ENCODE data around the gene NLRC5. TPM values are rescaled to one million over a fixed set of nuclear protein-coding genes. Genes with fewer than 3 reads are reported as not detected.

Gene NLRC5
- total RNA-seq, 2 experiments from 2014 or later, result 424 to 434 TPM

GRCh38 chr16:56999409-57000270, 10.3 kb downstream of the NLRC5 start:
- CTCF ChIA-PET, result interaction anchor here (0.6 to 2.7 kb wide), 4 partner anchors 10 to 161 kb away, joined by 3 to 13 read pairs (median 4); no protein-coding TSS in a partner anchor
- ATAC-seq (ENCODE audit: poor library complexity) (peak; percentile 66), DNase-seq (peak in 5 of 14 experiments; percentile 29 to 82 (median 79))
- peak overlapping the region; percentile 96 for H3K27ac Mint-ChIP-seq
- Histone ChIP-seq H3K4me1 (ENCODE audit: insufficient read depth, low read length) (peaks cover 89% of the 10 kb centered on the region), H3K27me3 (ENCODE audit: control insufficient read depth in 1 of 2, insufficient read depth in 2 of 2, low read length in 2 of 2) (no peaks in the 10 kb centered on the region), H3K27ac (ENCODE audit: low read depth in 1 of 2, low read length in 2 of 2) (peak overlapping the region; percentile 69 to 88), H3K9me3 (ENCODE audit: control insufficient read depth in 1 of 2, insufficient read depth in 1 of 2, low read length in 2 of 2) (no peaks in the 10 kb centered on the region), H3K36me3 (ENCODE audit: insufficient read depth, low read length) (peaks cover 44% of the 10 kb centered on the region), H3K4me3 (ENCODE audit: low read length) (peak overlapping the region; percentile 32)
- POLR2A ChIA-PET, result interaction anchor here (0.6 to 3.3 kb wide), 12 partner anchors 8 to 85 kb away, joined by 3 to 46 read pairs (median 4); partner anchors contain the start of genes HERPUD1 and NLRC5
- H3K4me1 Mint-ChIP-seq (ENCODE audit: low read depth), result peaks cover 96% of the 10 kb centered on the region
- no peaks in the 10 kb centered on the region for H3K9me3 Mint-ChIP-seq
- TF ChIP-seq CTCF (IDR thresholded peaks at IDR 0.05), result no peak
- H3K36me3 Mint-ChIP-seq (ENCODE audit: low read depth), result peaks cover 83% of the 10 kb centered on the region
- H3K27me3 Mint-ChIP-seq, result no peaks in the 10 kb centered on the region
- intact Hi-C loops (cut with DNase I, micrococcal nuclease), result loop anchor here (1.0 to 2.0 kb wide), 2 partner anchors 8 to 13 kb away; no protein-coding TSS in a partner anchor
- H3K4me3 Mint-ChIP-seq, result peak overlapping the region; percentile 82

- Mint-ChIP-seq H3K27me3 (no peaks in the 10 kb centered on the region), H3K4me1 (ENCODE audit: low read depth) (peaks cover 96% of the 10 kb centered on the region), H3K4me3 (peak overlapping the region; percentile 27), H3K36me3 (ENCODE audit: low read depth) (peaks cover 87% of the 10 kb centered on the region), H3K27ac (peak overlapping the region; percentile 96), H3K9me3 (no peaks in the 10 kb centered on the region)
- ChIA-PET POLR2A (interaction anchor here (1.1 to 3.3 kb wide), 10 partner anchors 10 to 84 kb away, joined by 3 to 46 read pairs (median 5); partner anchors contain the start of genes HERPUD1 and NLRC5), CTCF (interaction anchor here (0.6 to 1.6 kb wide), 3 partner anchors 9 to 162 kb away, joined by 3 to 4 read pairs (median 3); no protein-coding TSS in a partner anchor)
- peaks cover 89% of the 10 kb centered on the region for H3K4me1 ChIP-seq (ENCODE audit: insufficient read depth, low read length)
- intact Hi-C loops (cut with DNase I, micrococcal nuclease), result no loop called here
- peak overlapping the region; percentile 69 to 88 for H3K27ac ChIP-seq (ENCODE audit: low read depth in 1 of 2, low read length in 2 of 2)
- H3K27me3 ChIP-seq (ENCODE audit: control insufficient read depth in 1 of 2, insufficient read depth in 2 of 2, low read length in 2 of 2), result no peaks in the 10 kb centered on the region
- peak in 5 of 14 experiments; percentile 30 to 61 (median 45) for DNase-seq
- peak; percentile 54 for ATAC-seq (ENCODE audit: poor library complexity)
- no peak for TF ChIP-seq CTCF (IDR thresholded peaks at IDR 0.05)
- H3K4me3 ChIP-seq (ENCODE audit: low read length), result peak overlapping the region; percentile 32
- no peaks in the 10 kb centered on the region for H3K9me3 ChIP-seq (ENCODE audit: control insufficient read depth in 1 of 2, insufficient read depth in 1 of 2, low read length in 2 of 2)
- peaks cover 51% of the 10 kb centered on the region for H3K36me3 ChIP-seq (ENCODE audit: insufficient read depth, low read length)
Observed at GRCh38 chr16:57000271-57001025, 11.1 kb downstream of the NLRC5 start.

- no peaks in the 10 kb centered on the region for H3K27me3 ChIP-seq (ENCODE audit: control insufficient read depth in 1 of 2, insufficient read depth in 2 of 2, low read length in 2 of 2)
- H3K4me3 ChIP-seq (ENCODE audit: low read length), result no peak overlapping the region
- H3K36me3 ChIP-seq (ENCODE audit: insufficient read depth, low read length), result peaks cover 45% of the 10 kb centered on the region
- no peaks in the 10 kb centered on the region for H3K9me3 Mint-ChIP-seq
- ChIA-PET POLR2A (no interaction called here), CTCF (no interaction called here)
- peak in 2 of 14 experiments; percentile 3 to 26 for DNase-seq
- intact Hi-C loops (cut with DNase I, micrococcal nuclease), result no loop called here
- H3K9me3 ChIP-seq (ENCODE audit: control insufficient read depth in 1 of 2, insufficient read depth in 1 of 2, low read length in 2 of 2), result no peaks in the 10 kb centered on the region
- H3K27ac ChIP-seq (ENCODE audit: low read depth in 1 of 2, low read length in 2 of 2), result peak overlapping the region; percentile 69 to 88
- H3K4me1 ChIP-seq (ENCODE audit: insufficient read depth, low read length), result peaks cover 89% of the 10 kb centered on the region
- no peak overlapping the region for H3K4me3 Mint-ChIP-seq
- no peak for TF ChIP-seq CTCF (IDR thresholded peaks at IDR 0.05)
- H3K4me1 Mint-ChIP-seq (ENCODE audit: low read depth), result peaks cover 92% of the 10 kb centered on the region
- peaks cover 86% of the 10 kb centered on the region for H3K36me3 Mint-ChIP-seq (ENCODE audit: low read depth)
- no peaks in the 10 kb centered on the region for H3K27me3 Mint-ChIP-seq
- H3K27ac Mint-ChIP-seq, result peak overlapping the region; percentile 96
- ATAC-seq (ENCODE audit: poor library complexity), result no peak
Observed at GRCh38 chr16:57001026-57001679, 11.8 kb downstream of the NLRC5 start.
